Stimulated activated CD4-positive, alpha-beta T cell treated with anti-CD3 and anti-CD28 coated beads, Interleukin-2, amount 100 ng/mL, for 48 hours (primary cell): ENCODE data around the gene LGMN.
"Not testable (repeated sequence)": the region's sequence is repeated elsewhere in the genome, so short reads cannot be mapped to it uniquely, and the experiment has no call there.

Experiments used
- DNase-seq, 2 donors: peaks; one replicate each; pipeline ENCODE4 v3.0.0-alpha.2; 2020

Gene LGMN

DNA sequence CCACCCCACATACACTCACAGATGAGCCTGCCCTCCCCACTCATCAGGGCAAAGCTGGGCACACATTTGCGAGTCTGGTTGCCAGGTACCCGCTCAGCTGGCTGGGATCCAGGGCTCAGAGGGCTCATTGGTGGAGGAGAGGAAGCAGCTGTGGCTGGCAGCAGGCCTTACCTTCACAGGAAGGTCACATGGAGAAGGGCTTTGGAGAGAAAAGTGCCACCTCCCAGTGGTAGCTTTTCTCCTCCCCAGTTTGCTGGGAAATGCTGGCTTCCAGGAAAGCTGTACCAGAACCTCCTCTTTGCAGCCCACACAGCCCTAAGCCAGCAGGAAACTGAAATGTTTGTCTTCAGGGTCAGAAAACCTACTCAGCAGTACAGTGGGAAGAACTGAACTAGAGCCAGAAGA, 55.6 kb downstream of the LGMN start:
- no peak for DNase-seq

DNA sequence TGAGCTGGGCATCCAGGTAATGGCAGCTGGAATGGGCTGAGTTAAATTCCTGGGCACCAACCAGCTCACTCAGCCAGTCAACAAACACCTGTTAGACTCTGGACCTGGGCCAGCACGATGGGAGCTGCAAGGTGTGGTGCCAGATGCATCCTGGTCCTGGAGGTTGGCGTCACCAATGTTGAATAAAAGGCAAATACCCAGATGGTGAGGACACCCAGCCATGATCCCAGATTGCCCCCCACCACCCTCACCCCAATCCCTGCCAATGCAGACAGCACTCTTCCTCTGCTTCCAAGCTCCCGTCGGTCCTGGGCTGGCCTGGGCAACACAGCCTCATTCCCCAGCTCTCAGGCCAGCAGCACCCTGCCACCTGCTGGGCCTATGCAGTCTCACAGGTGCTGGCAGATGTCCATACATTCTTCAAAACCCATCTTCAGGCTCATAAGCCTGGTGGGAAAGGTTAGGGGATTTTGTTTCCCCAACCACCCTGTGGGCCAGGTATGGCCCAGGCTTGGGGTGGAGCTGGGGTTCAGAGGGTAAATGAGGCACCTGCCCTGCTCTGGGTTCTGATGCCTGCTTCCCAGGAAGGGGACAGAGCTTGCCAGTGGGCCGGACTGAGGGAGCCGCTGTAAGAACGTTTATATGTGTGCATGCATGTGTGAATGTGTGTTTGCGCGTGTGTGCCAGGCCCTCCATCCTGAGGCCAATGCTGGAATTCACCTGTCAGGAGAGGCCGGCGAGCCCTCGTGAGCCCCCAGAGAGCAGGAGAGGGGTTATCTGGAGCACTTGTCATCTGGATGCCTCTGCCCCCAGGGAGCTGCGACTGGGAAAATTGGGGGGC, 58.0 kb downstream of the LGMN start:
- no peak for DNase-seq

DNA sequence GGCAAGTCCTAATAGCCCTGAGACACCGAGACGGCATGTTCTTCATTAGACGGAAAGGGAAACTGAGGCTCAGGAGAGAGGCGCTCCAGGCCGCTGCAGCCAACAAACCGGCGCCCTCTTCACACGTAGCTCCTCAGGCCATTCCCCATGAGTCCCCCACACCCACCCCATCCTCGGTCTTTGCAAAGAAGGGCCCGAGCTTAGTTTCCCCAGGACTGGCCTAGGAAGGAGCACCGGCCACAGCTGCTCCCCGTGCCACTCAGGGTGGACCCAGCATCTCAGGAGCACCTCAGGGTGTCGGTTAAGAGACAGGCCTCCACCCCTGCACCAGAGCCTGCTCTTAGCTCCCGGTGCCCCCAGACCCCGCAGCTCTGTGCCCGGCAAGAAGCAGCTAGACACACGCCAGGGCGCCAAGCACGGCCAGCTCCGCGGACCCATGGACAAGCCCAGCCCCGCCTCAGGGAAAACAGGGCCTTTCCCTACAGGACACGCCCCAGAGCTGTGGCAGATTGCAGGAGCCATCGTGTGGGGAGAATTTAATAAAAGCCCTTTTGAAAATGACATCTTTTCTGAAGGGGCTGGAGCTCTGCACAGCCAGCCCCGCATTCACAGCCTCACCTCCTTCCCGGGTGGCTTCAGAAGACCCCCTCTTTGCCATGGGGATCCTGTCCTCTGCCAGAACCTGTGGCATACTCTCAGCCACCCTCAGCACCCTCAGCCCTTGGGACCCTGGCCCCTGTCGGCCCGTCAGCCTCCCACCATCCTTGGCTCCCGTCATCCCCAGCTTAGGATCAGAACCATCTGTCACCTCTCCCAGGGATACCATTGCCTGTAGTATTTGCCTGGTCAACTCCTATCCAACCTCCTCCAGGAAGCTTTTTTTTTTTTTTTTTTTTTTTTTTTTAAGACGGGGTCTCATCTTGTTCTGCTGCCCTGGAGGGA, 59.7 kb downstream of the LGMN start:
- no peak for DNase-seq

DNA sequence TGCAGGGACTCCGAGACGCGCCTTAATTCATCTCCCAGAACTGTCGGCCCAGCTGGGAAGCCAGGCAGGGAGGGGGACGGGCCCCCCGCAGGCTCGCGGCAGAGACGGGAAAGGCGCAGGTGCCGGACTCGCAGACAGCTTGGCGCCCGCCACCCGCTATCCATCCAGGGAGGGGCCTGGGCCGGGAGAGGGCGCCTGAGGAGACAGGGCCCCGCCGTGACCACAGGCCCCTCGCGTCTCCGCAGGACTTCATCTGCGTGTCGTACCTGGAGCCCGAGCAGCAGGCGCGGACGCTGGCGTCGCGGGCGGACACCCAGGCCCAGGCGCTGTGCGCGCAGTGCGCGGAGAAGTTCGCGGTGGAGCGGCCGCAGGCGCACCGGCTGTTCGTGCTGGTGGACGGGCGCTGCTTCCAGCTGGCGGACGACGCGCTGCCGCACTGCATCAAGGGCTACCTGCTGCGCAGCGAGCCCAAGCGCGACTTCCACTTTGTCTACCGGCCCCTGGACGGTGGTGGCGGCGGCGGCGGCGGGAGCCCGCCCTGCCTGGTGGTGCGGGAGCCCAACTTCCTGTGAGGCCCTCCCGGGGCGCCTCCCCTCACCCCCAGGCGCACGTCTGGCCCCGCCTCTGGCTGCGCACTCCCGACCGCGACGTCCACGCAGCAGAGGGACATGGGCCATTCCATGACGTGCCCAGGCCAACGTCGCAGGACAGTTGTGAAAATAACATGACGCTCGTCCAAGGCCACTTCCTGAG, 60.6 kb downstream of the LGMN start:
- no peak for DNase-seq

DNA sequence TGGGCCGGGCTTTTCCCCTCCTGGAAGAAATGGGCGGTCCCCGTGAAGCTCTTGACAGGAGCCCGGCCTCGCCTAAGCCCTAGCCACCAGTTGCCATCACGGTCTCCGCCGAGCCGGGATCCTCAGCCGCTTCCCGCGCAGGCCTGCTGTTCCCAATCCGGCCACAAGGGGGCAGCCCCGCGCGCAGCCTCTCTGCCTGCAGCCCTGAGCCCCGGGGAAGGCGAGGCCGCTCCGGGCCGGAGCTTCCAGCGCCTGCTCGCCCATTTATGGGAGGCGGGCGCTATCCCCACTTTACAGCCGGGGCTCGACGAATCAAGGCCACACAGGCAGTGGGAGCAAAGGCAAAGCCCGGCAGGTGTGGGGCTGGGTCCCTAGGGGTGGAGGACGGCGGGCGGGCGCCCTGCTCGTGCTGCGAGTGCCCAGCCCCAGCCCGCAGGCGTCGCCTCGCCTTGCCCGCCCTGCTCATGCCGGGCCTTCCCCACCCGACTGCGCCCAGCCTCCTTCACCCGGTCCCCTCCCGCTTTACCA, 61.5 kb downstream of the LGMN start:
- peak; percentile 68 to 90 for DNase-seq

DNA sequence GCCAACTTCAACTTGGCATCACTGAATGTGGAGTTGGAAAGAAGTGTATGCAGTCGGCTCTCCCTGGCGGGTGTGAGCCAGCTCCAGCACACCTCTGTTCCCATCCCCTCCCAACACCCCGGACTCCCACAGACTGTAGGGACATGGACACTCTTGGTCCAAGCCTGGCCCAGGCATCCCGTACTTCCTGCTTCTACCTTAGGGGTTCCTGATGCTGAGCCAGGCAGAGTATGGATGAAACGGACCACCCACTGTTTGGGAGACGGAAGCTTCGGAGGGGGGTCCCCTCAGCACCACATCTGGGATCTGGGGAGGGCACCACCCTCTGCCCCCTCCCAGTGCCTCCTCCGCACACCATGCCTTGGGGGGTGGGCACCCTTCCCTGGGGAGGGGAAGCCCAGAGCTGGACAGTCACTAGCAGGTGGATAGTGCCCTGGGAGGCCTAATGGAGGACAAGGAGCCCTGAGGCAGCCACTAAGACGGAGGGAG, 62.0 kb downstream of the LGMN start:
- DNase-seq = no peak

DNA sequence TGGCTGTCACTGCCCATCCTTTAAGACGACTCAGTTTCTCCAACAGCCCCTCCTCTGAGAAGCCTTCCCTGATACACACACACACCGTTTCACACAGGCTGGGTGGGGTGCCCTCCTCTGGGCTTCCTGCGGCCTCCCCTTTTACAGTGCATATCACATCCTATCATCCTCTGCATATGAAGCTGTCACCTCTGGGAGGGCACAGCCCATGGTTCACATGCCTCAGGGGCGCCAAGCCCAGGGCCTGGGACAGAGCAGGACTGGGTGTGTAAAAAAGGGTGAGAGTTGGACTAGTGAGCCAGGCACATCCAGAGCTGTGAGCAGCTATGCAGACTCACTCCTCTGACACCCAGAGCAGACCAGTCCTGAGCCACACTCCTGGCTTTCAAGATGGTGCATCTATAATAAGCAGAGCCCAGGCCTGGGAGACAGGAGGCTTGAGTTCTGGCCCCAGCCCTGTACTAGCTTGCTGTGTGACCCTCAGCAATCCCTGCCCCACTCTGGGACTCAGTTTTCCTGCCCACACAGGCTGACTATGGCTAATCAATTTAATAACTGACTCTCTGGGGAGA, 62.6 kb downstream of the LGMN start:
- DNase-seq = no peak

DNA sequence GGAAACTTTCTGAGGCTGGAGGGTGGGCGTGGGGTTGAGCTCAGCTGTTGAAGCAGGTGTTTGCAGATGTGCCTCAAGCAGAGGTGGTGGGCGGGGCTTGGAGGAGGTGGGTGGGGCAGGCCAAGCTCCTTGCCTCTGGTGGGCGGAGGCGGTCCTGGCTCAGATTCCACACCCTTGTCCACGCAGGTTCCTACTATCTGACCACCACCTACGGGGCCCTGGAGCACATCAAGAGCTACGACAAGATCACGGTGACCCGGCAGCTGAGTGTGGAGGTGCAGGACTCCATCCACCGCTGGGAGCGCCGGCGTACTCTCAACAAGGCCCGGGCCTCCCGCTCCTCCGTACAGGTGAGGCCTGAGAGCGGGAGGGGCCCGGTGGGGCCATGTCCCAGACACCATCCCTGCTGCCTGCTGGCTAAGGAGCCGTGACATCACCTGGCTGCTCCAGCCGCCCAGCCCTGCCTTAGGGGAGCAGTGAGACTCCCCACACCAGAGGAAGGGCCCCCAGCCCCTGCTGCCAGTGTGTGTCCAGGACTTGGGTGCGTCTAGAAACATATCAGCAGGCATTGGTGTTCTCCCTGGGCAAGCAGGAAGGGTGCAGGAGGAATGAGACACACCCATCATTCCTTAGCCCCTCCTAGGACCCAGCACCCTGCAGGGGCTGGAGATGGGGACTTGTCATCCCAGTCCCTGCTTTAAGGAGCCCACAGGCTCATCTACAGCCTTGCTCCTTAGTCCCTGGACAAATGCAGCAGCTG, 63.4 kb downstream of the LGMN start:
- no peak for DNase-seq

DNA sequence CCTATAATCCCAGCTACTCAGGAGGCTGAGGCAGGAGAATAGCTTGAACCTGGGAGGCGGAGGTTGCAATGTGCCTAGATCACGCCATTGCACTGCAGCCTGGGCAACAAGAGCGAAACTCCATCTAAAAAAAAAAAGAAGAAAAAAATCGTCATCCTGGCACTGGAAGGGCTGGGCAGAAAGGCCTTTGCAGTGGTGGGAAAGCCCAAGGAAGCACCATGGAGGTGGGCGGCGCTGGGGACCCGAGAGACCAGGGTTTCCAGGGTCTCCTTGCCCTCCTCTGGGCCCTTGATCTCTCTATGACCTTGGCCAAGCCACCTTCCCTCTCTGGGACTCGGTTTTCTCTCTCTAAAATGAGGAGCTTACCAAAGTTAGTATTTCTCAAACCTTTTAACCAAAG, 65.4 kb downstream of the LGMN start:
- no peak for DNase-seq

DNA sequence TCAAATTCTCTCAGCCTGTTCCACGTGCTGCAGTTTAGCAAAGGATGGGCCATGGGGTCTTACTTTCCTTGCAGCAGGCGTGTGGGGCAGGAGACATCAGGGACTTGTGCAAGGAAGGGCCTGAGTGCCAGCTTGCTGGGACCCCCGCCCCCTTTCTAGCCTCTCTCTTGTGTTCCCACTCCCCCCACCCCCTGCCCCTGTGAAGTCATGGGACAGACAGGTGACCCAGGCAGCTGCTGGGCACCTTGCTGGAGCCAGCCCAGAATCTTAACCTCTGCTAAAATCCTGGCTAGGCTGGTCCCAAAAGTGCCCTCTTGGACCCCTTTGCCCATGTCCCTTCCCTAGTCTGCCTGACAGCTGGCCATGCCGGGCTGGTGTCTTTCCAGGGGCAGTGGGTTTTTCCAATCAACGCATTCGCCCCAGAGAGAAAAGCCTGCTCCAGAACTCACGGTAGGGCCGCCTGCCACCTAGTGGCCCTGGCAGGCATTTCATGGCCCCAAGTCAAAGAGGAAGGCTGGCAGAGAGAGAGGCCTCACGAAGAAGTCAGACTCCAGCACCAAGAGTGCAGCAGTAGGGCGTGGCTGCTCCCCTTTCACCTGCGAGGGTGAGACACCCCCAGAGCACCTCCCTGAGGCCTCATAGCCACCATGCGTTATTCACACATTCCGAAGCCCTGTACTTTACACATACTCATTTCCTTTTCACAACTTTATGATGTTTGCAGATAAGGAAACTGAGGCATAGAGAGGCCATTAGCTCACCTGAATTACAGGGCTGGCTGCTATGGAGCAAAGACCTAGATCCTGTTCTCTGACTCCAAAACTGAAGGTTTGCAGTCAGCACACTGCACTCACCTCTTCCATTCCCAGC, 67.4 kb downstream of the LGMN start:
- DNase-seq = peak; percentile 70 to 73

DNA sequence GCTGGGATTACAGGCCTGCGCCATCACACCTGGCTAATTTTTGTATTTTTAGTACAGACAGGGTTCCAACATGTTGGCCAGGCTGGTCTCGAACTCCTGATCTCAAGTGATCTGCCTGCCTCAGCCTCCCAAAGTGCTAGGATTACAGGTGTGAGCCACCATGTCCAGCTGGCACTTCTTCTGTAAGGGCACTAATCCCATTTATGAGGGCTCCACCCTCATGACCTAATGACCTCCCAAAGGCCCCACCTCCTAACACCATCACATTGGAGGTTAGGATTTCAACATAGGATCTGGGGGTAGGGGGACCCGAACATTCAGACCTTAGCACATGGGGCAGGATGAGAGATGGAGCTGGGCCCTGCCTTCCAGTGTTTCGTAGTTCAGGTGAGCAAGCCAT, 68.1 kb downstream of the LGMN start:
- DNase-seq = not testable (repeated sequence)

DNA sequence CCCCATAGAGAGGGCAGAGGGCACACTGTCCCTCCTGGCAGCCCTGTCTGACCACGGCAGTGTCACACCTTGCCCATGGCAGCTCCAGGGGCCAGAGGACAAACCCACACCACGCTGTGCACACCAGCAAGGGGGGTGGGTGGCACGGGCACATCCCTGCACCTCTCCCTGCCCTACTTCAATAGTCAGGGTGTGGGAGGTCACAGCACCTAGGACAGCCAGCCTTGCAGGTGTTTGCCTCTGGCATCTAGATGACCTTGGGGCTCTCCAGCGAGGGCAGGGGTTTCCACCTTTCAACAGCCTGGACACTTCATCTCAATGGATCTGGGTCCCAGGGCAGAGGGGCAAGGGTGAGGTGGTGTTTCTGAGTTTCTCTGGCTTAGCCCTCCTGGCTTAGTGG, 69.2 kb downstream of the LGMN start:
- no peak for DNase-seq

DNA sequence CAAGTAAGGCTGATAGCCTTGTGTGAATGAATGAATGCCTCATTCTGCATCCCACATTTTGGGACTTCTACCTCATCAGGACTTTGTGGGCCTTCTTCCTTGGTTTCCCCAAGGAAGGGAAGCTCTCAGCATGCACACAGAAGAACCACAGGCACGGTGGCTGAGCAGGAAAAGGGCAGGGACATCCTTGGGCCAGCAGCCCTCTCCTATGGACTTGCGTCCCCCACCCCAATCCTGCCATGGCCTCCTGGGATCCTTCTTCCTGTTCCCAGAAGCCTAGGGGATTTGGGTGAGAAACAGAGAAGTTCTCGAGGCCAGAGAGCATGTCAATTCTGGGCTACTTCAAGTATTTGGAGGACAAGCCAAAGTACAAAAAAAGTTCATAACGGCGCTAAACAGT, 69.7 kb downstream of the LGMN start:
- DNase-seq = no peak

DNA sequence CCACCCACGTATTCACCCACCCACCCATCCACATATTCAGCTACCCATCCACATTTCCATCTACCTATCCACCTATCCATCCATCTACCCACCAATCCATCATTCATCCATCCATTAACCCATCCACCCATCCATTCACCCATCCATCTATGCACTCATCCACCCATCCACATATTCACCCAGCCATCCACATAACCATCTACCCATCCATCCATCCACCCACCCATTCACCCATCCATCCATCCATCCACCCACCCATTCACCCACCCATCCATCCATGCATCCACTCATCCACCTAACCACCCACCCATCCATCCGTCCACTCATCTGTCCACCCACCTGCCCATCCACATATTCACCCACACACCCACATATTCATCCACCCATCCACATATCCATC, 70.5 kb downstream of the LGMN start:
- no peak for DNase-seq

DNA sequence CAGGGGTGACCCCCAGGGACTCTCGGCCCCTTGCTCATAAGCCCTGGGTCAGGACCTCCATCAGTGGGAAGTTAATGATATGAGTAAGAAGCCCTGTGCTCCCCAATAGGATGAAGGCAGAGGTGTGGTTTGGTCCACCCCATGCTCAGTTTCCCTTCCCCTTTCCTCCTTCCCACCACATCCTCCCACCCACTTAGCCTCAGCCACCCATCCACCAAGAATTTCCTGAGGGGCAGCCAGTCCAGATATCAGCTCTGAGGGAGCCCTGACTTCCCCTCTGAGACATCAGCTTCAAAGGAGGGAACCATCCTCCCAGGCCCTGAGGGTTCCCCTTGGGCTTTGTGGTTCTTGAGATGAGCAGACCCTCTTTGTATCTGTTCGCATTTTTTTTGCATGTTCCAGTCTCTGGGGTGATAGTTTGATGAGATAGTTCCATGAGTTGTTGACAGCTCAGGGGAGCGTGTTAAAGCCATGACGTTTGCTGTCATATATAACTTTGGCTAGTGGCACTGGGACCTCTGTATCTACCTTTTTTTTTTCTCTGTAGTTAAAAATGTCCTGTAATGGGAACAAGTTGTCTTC, 71.2 kb downstream of the LGMN start:
- peak; percentile 50 to 57 for DNase-seq

DNA sequence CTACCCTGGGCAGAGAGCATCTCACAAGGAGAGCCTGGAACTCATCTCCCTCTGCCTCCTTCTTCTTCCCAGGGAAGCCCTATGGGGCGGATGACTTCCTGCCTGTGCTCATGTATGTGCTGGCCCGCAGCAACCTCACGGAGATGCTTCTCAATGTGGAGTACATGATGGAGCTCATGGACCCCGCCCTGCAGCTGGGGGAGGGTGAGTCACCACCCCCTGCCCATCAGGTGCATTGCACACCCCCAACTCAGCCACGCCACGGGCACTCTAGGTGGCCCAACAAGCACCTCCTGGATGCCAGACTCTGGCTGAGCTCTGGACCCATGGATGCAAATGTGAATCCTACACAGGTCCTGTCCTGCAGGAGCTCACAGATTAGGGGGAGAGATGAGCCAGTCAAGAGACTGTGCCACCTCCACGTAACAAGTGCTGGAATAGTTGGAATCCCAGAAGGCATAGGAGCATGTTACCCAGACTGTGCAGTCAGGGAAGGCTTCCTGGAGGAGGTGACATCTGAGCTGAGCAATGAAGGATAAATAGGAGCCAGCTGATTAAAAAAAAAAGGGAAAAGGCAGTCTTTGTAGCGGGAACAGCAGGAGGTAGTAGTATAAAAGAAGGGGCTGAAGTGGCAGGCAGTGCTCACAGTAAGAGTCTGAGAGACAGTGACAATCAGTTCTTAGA, 71.9 kb downstream of the LGMN start:
- no peak for DNase-seq

DNA sequence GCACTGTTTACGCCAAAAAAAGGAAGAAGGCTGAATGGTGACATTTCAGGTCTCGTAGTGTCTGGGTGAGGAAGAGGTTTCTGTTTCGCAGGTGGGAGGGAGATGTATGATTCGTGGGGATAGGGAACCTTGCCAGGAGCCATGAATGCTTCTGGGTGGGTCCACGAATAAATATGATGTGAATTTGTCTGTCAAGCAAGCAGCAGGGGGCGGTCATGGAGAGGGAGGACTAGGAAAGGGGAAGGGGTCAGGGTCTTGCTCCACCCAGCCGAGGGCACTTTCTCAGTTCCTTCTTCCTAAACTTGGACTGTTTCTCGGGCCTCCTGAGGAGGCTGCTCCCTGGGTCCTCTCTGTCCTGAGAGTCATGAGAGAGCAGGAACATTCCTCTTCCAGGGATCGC, 72.5 kb downstream of the LGMN start:
- no peak for DNase-seq

DNA sequence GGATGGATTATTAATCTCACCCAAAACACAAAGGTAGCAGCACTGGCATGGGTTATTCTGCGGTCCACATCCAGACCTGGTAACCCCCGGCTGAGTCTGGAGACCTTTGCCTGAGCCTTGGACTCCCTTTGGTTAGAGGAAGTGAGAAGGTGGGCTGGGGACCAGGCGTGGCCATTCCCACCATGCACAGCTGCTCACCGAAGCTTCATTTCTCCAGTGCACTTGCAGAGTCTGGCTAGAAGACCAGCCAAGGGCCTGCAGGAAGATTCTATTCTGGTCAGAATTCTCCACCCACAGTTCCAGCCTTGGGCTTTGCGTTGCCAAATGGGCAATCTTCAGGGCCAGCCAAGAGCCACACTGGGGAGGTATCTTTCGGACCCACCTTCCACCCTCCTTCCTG, 73.0 kb downstream of the LGMN start:
- no peak for DNase-seq

DNA sequence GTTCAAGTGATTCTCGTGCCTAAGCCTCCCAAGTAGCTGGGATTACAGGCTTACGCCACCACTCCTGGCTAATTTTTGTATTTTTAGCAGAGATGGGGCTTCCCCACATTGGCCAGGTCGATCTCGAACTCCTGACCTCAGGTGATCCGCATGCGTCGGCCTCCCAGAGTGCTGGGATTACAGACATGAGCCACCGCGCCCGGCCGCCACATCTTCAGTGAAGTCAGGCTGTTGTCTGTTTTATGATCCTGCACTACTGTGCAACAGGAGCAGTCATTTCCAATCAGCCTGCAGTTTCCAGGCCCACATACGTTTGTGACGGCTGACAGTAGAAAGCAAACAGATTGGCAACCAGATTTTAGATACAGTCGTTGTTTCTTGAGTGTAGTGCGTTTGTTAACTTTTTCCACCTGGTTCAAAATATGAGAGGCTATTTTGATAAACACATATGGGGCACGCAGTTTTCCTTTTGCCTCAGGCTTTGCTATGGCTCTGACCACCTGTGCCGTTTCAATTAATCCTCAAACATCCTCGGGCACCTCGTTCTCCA, 74.8 kb downstream of the LGMN start:
- DNase-seq = no peak
